ENCODE results near the gene KLHL15.

Gene KLHL15

DNA sequence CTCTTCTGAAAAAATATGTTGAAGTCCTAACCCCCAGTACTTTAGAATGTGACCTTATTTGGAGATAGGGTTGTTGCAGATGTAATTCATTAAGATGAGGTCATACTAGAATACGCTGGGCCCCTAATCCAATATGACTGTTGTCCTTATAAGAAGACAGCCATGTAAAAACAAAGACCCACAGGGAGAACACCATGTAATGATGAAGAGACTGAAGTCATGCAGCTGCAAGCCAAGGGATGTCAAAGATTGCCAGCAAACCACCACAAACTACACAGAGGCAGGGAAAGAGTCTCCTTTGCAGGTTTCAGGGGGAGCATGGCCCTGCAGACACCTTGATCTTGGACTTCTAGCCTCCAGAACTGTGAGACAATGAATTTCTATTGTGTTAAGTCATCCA is 81.8 kb downstream of the KLHL15 start:
- no peak for DNase-seq

DNA sequence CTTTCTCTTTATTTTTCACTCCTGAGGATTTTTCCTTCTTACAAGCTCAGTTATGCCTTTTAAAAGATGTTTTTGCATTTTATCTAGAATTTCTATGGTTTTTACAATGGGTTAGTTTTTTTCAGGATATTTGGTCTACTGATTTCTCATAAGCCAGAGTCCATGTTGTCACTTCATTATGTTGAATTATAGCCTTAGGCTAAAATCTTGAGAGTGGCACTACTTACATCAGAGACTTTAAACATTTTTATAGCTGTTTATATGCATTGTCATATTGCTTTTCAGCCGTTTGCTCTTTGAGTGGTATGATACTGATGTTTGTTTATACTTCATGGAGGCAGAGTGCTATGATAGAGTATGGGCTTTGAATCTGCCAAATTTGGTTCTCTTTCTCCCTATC is 82.8 kb downstream of the KLHL15 start:
- no peak for DNase-seq

DNA sequence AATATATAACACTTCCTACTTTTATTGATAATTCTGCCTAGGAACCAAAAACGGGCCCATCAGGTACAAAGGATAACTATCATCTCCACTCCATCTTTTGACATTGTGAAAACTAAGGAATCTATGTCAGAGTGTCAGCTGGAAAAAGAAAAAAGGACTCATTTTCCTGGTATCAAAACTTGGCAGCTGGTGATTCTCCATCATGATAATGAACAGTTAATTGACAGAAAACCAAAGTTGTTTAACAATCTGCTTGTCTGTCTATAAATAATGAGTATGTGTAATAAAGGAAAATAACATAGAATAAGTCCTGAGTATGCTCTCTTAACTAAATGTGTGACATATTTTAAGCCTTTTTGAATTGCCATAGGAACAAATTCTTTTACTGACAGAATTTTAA is 87.8 kb downstream of the KLHL15 start:
- no peak for DNase-seq

DNA sequence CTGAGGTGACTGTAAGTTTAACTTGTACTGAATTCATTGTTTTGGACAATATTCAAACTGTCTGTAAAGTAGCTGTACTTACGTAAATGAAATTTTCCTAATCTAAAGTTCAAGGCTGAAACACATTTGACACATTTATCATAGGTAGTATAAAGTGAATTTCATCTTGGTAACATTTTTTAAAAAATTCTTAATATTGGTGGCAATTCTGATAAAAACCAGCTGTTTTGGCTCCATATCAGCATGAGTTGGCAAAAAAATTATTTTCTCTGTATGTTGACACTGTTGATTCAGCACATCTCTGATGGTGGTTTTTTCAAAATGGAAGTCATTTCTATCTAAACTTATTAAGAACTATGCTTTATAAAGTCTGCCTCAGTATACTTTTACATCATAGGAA is 88.3 kb downstream of the KLHL15 start:
- DNase-seq: no peak

DNA sequence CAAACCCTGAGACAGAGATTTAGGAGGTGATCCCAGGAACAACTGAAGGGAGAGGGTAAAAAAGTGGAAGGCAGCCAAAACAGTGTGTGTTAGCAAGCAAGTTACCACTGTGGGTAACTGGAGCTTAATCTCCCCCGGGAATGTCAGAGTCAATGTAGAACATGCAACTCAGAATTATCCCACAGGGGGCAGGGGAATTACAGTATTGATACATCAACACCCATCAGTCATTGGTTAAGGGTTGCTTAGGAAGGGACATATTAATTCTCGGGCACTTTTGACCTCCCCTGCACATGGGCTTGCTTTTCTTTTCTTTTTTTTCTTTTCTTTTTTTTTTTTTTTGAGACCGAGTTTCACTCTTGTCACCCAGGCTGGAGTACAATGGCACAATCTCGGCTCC is 89.9 kb downstream of the KLHL15 start:
- DNase-seq: no peak

- no peak for DNase-seq
These were observed 90.8 kb downstream of the KLHL15 start for GRCh38 chrX:23936180-23936579.

DNA sequence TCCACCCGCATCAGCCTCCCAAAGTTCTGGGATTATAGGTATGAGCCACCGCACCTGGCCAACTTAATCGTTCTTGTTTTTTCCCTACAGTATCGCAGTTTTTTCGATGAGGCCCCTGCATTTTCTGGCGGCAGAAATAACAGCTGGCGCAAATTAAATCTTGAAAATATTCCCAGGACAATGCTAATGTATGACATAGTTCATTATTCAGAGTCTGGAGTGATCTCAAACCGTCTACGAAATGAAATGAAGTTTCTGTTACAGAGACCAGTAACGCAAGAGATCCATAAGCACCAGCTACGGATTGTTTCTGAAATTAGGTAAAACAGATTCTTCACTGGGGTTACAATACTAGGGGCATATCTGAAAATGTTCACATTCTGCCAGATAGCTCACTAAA is 91.9 kb downstream of the KLHL15 start:
- DNase-seq: no peak
